Left ventricle myocardium inferior (tissue), 1 donor: ENCODE results near the gene SPRED2. TPM values are rescaled to one million over a fixed set of nuclear protein-coding genes. Genes with fewer than 3 reads are reported as not detected.

Experiments
- DNase-seq: peaks from one replicate; pipeline ENCODE4 v3.0.0-alpha.2; 2020
- H3K27ac ChIP-seq: fragments of 200-600 bp; replicated peaks from 2 replicates; pipeline ENCODE4 v1.8.0; 2021
- H3K27me3 ChIP-seq: fragments of 200-600 bp; 2 replicates; pipeline ENCODE4 v1.8.0; 2021; ENCODE audit warnings: low read depth
- H3K36me3 ChIP-seq: fragments of 200-600 bp; 2 replicates; pipeline ENCODE4 v1.8.0; 2021
- H3K4me1 ChIP-seq: fragments of 200-600 bp; 2 replicates; pipeline ENCODE4 v1.8.0; 2021
- H3K4me3 ChIP-seq: fragments of 200-600 bp; 2 replicates; pipeline ENCODE4 v1.8.0; 2021; ENCODE audit warnings: mild to moderate bottlenecking, moderate library complexity
- H3K9me3 ChIP-seq: fragments of 200-600 bp; replicated peaks from 2 replicates; pipeline ENCODE4 v1.8.0; 2021
- CTCF ChIP-seq: fragments of 200-600 bp; IDR thresholded peaks from 2 replicates; pipeline ENCODE4 v1.8.0; 2021; ENCODE audit warnings: antibody characterized with exemption, mild to moderate bottlenecking, borderline replicate concordance
- intact Hi-C: fragments of 100-400 bp; cut with micrococcal nuclease; formaldehyde crosslinking; loops from one replicate; pipeline ENCODE4 v1.11.0; 2022
- total RNA-seq: library from RNA; stranded (reverse); fragmentation: NEBNext Ultra II Directional; extraction: Animal tissue kit (Norgen Biotek cat#: 25700); gene quantifications from one replicate; pipeline ENCODE4 v1.2.1, GENCODE V29; 2021
- donor health status: DM: no; HTN: yes; CAD: no; lungs with severe emphysema.

SPRED2 gene
- total RNA-seq, 1 donor from 2014 or later, result 18.9 TPM

DNA sequence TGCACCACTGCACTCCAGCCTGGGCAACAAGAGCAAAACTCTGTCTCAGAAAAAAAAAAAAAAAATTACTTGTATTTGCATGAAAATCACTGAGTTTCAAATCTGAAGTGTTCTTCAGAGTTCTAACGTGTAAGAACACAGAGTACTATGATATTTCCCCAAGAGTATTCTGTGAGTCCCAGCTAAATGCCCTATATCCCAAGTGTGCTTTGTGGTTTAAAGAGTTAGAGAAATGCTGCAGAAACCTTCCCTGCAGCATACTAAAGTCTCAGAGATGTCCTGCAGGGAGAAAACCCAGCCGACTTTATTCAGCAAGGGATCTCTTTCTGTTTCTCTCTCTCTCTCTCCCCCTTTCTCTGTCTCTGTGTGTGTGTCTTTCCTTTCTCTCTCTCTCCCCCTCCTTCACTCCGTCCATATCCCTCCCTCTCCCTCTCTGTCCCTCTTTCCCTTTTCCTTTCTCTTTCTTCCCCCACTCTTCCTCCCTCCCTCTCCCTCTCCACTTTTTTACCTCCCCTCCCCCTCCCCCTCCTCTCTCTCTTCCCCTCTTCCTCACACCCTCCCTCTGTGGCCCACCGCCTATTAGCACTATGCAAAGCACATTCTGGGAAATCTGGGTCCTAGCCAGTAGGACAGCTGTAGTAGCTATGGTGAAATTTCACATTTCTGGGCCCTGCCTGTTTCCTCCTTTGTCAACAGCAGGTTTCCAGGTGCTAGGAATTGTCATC lies 150.6 kb downstream of the SPRED2 start:
- Histone ChIP-seq H3K27me3 (peaks cover 52% of the 10 kb centered on the region), H3K27ac (peak overlapping the region; percentile 79), H3K4me3 (no peak overlapping the region), H3K4me1 (peaks cover 48% of the 10 kb centered on the region), H3K36me3 (no peaks in the 10 kb centered on the region), H3K9me3 (no peaks in the 10 kb centered on the region)
- intact Hi-C loops, result no loop called here
- no peak for TF ChIP-seq CTCF
- peak; percentile 34 for DNase-seq

DNA sequence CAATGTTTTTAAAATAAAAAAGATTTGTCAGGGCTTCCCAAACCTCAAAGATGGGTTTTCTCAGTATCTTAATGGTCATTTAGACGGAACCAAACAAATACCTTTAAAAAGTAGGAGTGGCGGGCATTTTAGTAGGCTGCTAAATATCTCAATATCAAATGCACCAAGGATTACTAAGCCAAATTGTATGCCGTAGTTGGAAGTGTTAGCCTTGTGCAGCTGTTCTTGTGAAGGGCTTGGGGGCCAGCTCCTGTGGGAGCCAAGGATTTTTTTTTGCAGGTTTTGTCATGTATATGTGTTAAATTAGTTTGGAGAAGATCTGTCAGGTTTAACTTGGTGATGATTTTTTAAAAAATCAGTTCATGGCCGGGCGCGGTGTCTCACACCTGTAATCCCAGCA lies 152.6 kb downstream of the SPRED2 start:
- peaks cover 42% of the 10 kb centered on the region for H3K27me3 ChIP-seq
- H3K27ac ChIP-seq, result peak overlapping the region; percentile 51
- H3K9me3 ChIP-seq, result no peaks in the 10 kb centered on the region
- H3K4me1 ChIP-seq, result peaks cover 68% of the 10 kb centered on the region
- intact Hi-C loops, result loop anchor here (10.0 kb wide), 1 partner anchor 155 kb away; the partner anchor contains the start of gene SPRED2
- no peak overlapping the region for H3K4me3 ChIP-seq
- no peak for TF ChIP-seq CTCF
- H3K36me3 ChIP-seq, result no peaks in the 10 kb centered on the region
- no peak for DNase-seq

DNA sequence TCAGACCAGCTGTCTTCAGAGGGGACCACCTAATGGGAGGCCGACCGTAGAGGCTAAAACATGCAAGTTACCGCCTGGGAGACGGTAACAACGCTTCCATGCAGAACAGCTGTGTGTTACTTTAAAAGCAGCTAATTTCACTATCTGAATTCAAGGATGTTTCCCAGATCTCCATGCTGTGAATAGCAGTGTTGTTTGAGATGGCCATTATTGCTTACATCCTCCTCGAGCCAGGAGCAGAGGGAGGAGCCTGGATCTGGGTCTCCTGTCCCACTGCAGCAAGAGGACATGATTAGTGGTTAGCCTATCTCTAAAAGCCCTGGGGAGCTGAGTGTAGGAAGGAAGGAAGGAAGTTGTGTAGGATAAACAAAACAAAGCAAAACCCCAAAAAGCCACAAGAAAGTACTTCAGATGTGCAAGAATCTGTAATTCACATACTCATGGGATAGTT lies 153.8 kb downstream of the SPRED2 start:
- Histone ChIP-seq H3K4me3 (no peak overlapping the region), H3K36me3 (no peaks in the 10 kb centered on the region), H3K9me3 (no peaks in the 10 kb centered on the region), H3K27ac (peak overlapping the region; percentile 51), H3K4me1 (peaks cover 71% of the 10 kb centered on the region), H3K27me3 (peaks cover 37% of the 10 kb centered on the region)
- no peak for TF ChIP-seq CTCF
- no peak for DNase-seq
- intact Hi-C loops, result loop anchor here (10.0 kb wide), 1 partner anchor 156 kb away; the partner anchor contains the start of gene SPRED2

GRCh38 chr2:65277791-65278483 lies 154.5 kb downstream of the SPRED2 start:
- Histone ChIP-seq H3K4me1 (peaks cover 70% of the 10 kb centered on the region), H3K36me3 (peaks cover 4% of the 10 kb centered on the region), H3K27me3 (peaks cover 35% of the 10 kb centered on the region), H3K4me3 (no peak overlapping the region), H3K9me3 (no peaks in the 10 kb centered on the region), H3K27ac (peak overlapping the region; percentile 51)
- no peak for DNase-seq
- intact Hi-C loops, result loop anchor here (10.0 kb wide), 1 partner anchor 157 kb away; the partner anchor contains the start of gene SPRED2
- TF ChIP-seq CTCF, result no peak

DNA sequence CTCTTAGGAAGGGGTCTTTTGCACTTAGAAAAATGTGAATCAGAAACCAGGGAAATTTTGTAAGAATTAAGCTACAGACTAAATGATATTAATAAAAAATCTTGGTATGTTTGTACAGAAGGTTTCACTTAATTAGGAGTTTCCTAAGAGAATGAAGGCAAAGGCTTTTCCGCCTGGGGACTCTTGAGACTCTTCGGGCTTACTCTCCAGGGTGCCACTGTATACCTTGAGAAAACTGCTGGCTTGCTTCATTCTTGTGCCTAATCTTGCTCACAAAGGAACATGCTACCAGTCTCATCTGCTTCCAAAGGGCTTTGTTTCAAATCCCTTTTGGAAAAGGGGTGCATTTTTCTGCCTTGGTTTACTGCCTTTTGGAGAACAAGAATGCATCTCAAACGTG lies 155.3 kb downstream of the SPRED2 start:
- peaks cover 62% of the 10 kb centered on the region for H3K4me1 ChIP-seq

More for the DNA sequence above, 155.3 kb downstream of the SPRED2 start:
- intact Hi-C loops, result loop anchor here (10.0 kb wide), 1 partner anchor 158 kb away; the partner anchor contains the start of gene SPRED2
- Histone ChIP-seq H3K9me3 (no peaks in the 10 kb centered on the region), H3K36me3 (peaks cover 12% of the 10 kb centered on the region), H3K4me3 (no peak overlapping the region), H3K27ac (peak overlapping the region; percentile 51), H3K27me3 (peaks cover 27% of the 10 kb centered on the region)
- no peak for DNase-seq
- TF ChIP-seq CTCF, result no peak
